H1 (cell line): ENCODE data around the gene ERI3. TPM values are rescaled to one million over a fixed set of nuclear protein-coding genes. Genes with fewer than 3 reads are reported as not detected.

Experiments used
- CTCF ChIA-PET: fragments of 300-600 bp; sonication (Branson Sonifier 250); formaldehyde crosslinking; loops from one replicate; lab custom pipeline; 2021; ENCODE audit not compliant: partially characterized antibody; lab: Charles Lee
- POLR2A ChIA-PET: fragments of 300-600 bp; sonication (Branson Sonifier 250); formaldehyde crosslinking; loops from one replicate; lab custom pipeline; 2021; ENCODE audit warnings: inconsistent platforms; ENCODE audit not compliant: partially characterized antibody; lab: Charles Lee
- DNase-seq, 2 experiments: peaks; one replicate each; pipeline versions ENCODE4 v3.0.0 to v3.0.0-alpha.2; 2010 to 2022; ENCODE audit warnings: low spot score in 2 of 2, low read depth in 1 of 2, mixed read lengths in 1 of 2
- FAIRE-seq: peaks from 2 replicates; lab custom pipeline; 2011; peaks lifted over from hg19 to GRCh38; lab: Jason Lieb, UNC
- H2AFZ ChIP-seq: 2 replicates; pipeline ENCODE4 v1.8.1; 2012; ENCODE audit warnings: low read length, inconsistent platforms
- H2AK5ac ChIP-seq: 2 replicates; pipeline ENCODE4 v1.6.1; 2013; ENCODE audit warnings: low read depth, low read length
- H2BK120ac ChIP-seq: replicated peaks from 2 replicates; pipeline ENCODE3; 2013; ENCODE audit warnings: low read depth, low read length, inconsistent platforms
- H2BK12ac ChIP-seq: 2 replicates; pipeline ENCODE4 v1.6.1; 2013; ENCODE audit warnings: low read depth, low read length
- H2BK15ac ChIP-seq: 2 replicates; pipeline ENCODE4 v1.6.1; 2013; ENCODE audit warnings: low read length
- H2BK20ac ChIP-seq: 2 replicates; pipeline ENCODE4 v1.6.1; 2013; ENCODE audit warnings: low read length
- H2BK5ac ChIP-seq: 2 replicates; pipeline ENCODE4 v1.6.1; 2013; ENCODE audit warnings: low read depth, low read length
- H3K14ac ChIP-seq: 2 replicates; pipeline ENCODE4 v1.6.1; 2013; ENCODE audit warnings: inconsistent platforms; ENCODE audit not compliant: insufficient read length
- H3K18ac ChIP-seq: 2 replicates; pipeline ENCODE4 v1.6.1; 2013; ENCODE audit warnings: low read length; ENCODE audit errors: extremely low read depth
- H3K23ac ChIP-seq: 2 replicates; pipeline ENCODE4 v1.6.1; 2013; ENCODE audit warnings: inconsistent platforms; ENCODE audit not compliant: insufficient read length
- H3K23me2 ChIP-seq: 2 replicates; pipeline ENCODE4 v1.6.1; 2013; ENCODE audit warnings: low read depth, low read length
- H3K27ac ChIP-seq: 2 replicates; pipeline ENCODE4 v1.6.1; 2011; ENCODE audit warnings: low read depth, low read length, inconsistent platforms
- H3K27me3 ChIP-seq, 4 experiments: replicated peaks in 1 of 4; 1 replicate in 1 of 4; 2 replicates in 3 of 4; pipeline versions ENCODE4 v1.6.1 to v1.8.1; 2011 to 2013; ENCODE audit warnings: low read length in 3 of 4, mild to moderate bottlenecking in 3 of 4, inconsistent platforms in 2 of 4, mixed read lengths in 2 of 4, moderate library complexity in 1 of 4; ENCODE audit not compliant: control insufficient read depth in 3 of 4, insufficient read depth in 3 of 4; ENCODE audit errors: extremely low read depth in 1 of 4
- H3K36me3 ChIP-seq, 4 experiments: 2 replicates each; pipeline versions ENCODE4 v1.6.1 to v1.8.1; 2011 to 2013; ENCODE audit warnings: mild to moderate bottlenecking in 4 of 4, low read length in 3 of 4, moderate library complexity in 2 of 4, control low read depth in 1 of 4, inconsistent platforms in 1 of 4; ENCODE audit not compliant: insufficient read depth in 4 of 4, control insufficient read depth in 2 of 4
- H3K4ac ChIP-seq: replicated peaks from 2 replicates; pipeline ENCODE3; 2013; ENCODE audit warnings: low read length, low read depth, mixed read lengths, inconsistent platforms; ENCODE audit not compliant: insufficient read length
- H3K4me1 ChIP-seq, 4 experiments: replicated peaks in 1 of 4; 1 replicate in 1 of 4; 2 replicates in 3 of 4; pipeline versions ENCODE4 v1.6.1 to v1.8.1; 2011 to 2013; ENCODE audit warnings: low read length in 3 of 4, inconsistent platforms in 2 of 4, mixed read lengths in 1 of 4; ENCODE audit not compliant: insufficient read depth in 4 of 4, control insufficient read depth in 3 of 4
- H3K4me2 ChIP-seq, 2 experiments: 2 replicates each; pipeline versions ENCODE4 v1.6.1 to v1.8.1; 2011 to 2013; ENCODE audit warnings: low read depth in 2 of 2, low read length in 2 of 2, control low read depth in 1 of 2, inconsistent platforms in 1 of 2, mild to moderate bottlenecking in 1 of 2; ENCODE audit not compliant: insufficient read depth in 1 of 2
- H3K4me3 ChIP-seq, 4 experiments: fragments of 200-600, 300-600 bp in 1 of 4; sonication (generic), shearing (Covaris generic), sonication (Bioruptor Twin) in 1 of 4; 2 replicates each; pipeline versions ENCODE4 v1.5.1 to v1.8.1; 2011 to 2016; ENCODE audit warnings: low read length in 4 of 4, low read depth in 3 of 4, control low read depth in 2 of 4, inconsistent platforms in 2 of 4, mild to moderate bottlenecking in 2 of 4, mixed read lengths in 1 of 4, moderate library complexity in 1 of 4; ENCODE audit not compliant: insufficient read depth in 2 of 4; ENCODE audit errors: extremely low read depth in 1 of 4
- H3K56ac ChIP-seq: replicated peaks from 2 replicates; pipeline ENCODE3; 2013; ENCODE audit warnings: low read depth, mild to moderate bottlenecking, mixed read lengths, low read length, inconsistent platforms; ENCODE audit not compliant: insufficient read length
- H3K79me1 ChIP-seq: 2 replicates; pipeline ENCODE4 v1.6.1; 2013; ENCODE audit warnings: low read depth, low read length, control low read depth
- H3K79me2 ChIP-seq, 2 experiments: 2 replicates each; pipeline versions ENCODE4 v1.6.1 to v1.8.1; 2012 to 2013; ENCODE audit warnings: low read length in 2 of 2, mild to moderate bottlenecking in 2 of 2, inconsistent platforms in 1 of 2; ENCODE audit not compliant: insufficient read depth in 2 of 2, control insufficient read depth in 1 of 2
- H3K9ac ChIP-seq, 4 experiments: replicated peaks in 1 of 4; 1 replicate in 1 of 4; 2 replicates in 3 of 4; pipeline versions ENCODE4 v1.6.1 to v1.8.1; 2011 to 2013; ENCODE audit warnings: low read depth in 3 of 4, low read length in 3 of 4, control low read depth in 2 of 4, mild to moderate bottlenecking in 2 of 4, moderate library complexity in 2 of 4, inconsistent platforms in 1 of 4; ENCODE audit errors: extremely low read depth in 1 of 4
- H3K9me3 ChIP-seq, 2 experiments: 2 replicates each; pipeline versions ENCODE4 v1.6.1 to v1.8.1; 2012 to 2013; ENCODE audit warnings: mild to moderate bottlenecking in 2 of 2, moderate library complexity in 2 of 2, control low read depth in 1 of 2, inconsistent platforms in 1 of 2, low read depth in 1 of 2, low read length in 1 of 2, mixed read lengths in 1 of 2; ENCODE audit not compliant: insufficient read depth in 2 of 2
- H4K20me1 ChIP-seq, 2 experiments: replicated peaks in 1 of 2; 2 replicates each; pipeline versions ENCODE3 to v1.8.1; 2011 to 2013; ENCODE audit warnings: inconsistent platforms in 2 of 2, low read length in 2 of 2, mild to moderate bottlenecking in 1 of 2; ENCODE audit not compliant: insufficient read depth in 2 of 2, control insufficient read depth in 1 of 2
- H4K5ac ChIP-seq: 2 replicates; pipeline ENCODE4 v1.6.1; 2013; ENCODE audit warnings: low read length, low read depth, mixed read lengths, inconsistent platforms; ENCODE audit not compliant: insufficient read length
- H4K8ac ChIP-seq: 2 replicates; pipeline ENCODE4 v1.8.0; 2013; ENCODE audit warnings: mild to moderate bottlenecking, moderate library complexity, low read length, inconsistent platforms; ENCODE audit not compliant: insufficient read depth; ENCODE audit errors: extremely low read depth
- H4K91ac ChIP-seq: replicated peaks from 2 replicates; pipeline ENCODE3; 2013; ENCODE audit warnings: low read length, mixed read lengths, inconsistent platforms; ENCODE audit not compliant: insufficient read length
- CBX5 ChIP-seq: fragments of 300-800, 300-1000 bp; sonication (generic); IDR thresholded peaks from 2 replicates; pipeline ENCODE4 v1.7.1; 2016; ENCODE audit warnings: antibody characterized with exemption, low read length, low read depth
- CTCF ChIP-seq, 3 experiments: IDR thresholded peaks; 1 replicate in 2 of 3; 2 replicates in 1 of 3; pipeline versions ENCODE4 v1.5.1 to v1.6.1; 2011; ENCODE audit warnings: low read length in 3 of 3, mild to moderate bottlenecking in 3 of 3, inconsistent platforms in 2 of 3, low read depth in 1 of 3, moderate library complexity in 1 of 3; ENCODE audit not compliant: insufficient read depth in 1 of 3; ENCODE audit errors: control extremely low read depth in 1 of 3
- RNF2 ChIP-seq: fragments of 200-900, 300-1000 bp; sonication (generic); IDR thresholded peaks from 2 replicates; pipeline ENCODE4 v1.7.1; 2016; ENCODE audit warnings: borderline replicate concordance, low read depth, mild to moderate bottlenecking, antibody characterized with exemption, low read length; ENCODE audit not compliant: poor library complexity, severe bottlenecking; ENCODE audit errors: missing control alignments
- ZNF274 ChIP-seq: IDR thresholded peaks from 2 replicates; pipeline ENCODE4 v1.7.0; 2012; ENCODE audit warnings: low read length, borderline replicate concordance; ENCODE audit errors: extremely low read depth
- WGBS, 2 experiments: shearing (Covaris generic) in 1 of 2; methylation state at CpG; one replicate each; pipeline versions ENCODE4 v1.1.6 to v1.1.7; 2013 to 2015; ENCODE audit warnings: low lambda C conversion rate in 2 of 2, mixed read lengths in 2 of 2, inconsistent platforms in 1 of 2, low coverage in 1 of 2, missing lambda C conversion rate in 1 of 2; ENCODE audit not compliant: insufficient replicate concordance in 2 of 2, insufficient coverage in 1 of 2, insufficient read length in 1 of 2; ENCODE audit errors: extremely low coverage in 1 of 2, missing lambda C conversion rate in 1 of 2; 5-methylcytosine and 5-hydroxymethylcytosine counted together
- polyA plus RNA-seq, 7 experiments: library from polyadenylated mRNA; depleted of rRNA in 3 of 7; stranded (reverse) in 5 of 7; unstranded in 2 of 7; fragments of >200 nt in 5 of 7; fragments of 200-250 nt in 2 of 7; gene quantifications; 1 replicate in 5 of 7; 2 replicates in 1 of 7; 4 replicates in 1 of 7; pipeline versions ENCODE4 v1.2.1 to v1.2.3, GENCODE V29; 2011 to 2013; ENCODE audit warnings: missing spikeins in 2 of 7, mixed read lengths in 2 of 7
- total RNA-seq: library from RNA; stranded (reverse); fragmentation: NEBNext Ultra II Directional; extraction: Animal tissue kit (Norgen Biotek cat#: 25700); gene quantifications from 2 replicates; pipeline ENCODE4 v1.2.1, GENCODE V29; 2021

The ERI3 gene
- total and polyA plus RNA-seq, 2 of the 8 experiments (the other 6 are each of a cell fraction or from before 2014, with no cell fraction given): 81.1 to 199 TPM

DNA sequence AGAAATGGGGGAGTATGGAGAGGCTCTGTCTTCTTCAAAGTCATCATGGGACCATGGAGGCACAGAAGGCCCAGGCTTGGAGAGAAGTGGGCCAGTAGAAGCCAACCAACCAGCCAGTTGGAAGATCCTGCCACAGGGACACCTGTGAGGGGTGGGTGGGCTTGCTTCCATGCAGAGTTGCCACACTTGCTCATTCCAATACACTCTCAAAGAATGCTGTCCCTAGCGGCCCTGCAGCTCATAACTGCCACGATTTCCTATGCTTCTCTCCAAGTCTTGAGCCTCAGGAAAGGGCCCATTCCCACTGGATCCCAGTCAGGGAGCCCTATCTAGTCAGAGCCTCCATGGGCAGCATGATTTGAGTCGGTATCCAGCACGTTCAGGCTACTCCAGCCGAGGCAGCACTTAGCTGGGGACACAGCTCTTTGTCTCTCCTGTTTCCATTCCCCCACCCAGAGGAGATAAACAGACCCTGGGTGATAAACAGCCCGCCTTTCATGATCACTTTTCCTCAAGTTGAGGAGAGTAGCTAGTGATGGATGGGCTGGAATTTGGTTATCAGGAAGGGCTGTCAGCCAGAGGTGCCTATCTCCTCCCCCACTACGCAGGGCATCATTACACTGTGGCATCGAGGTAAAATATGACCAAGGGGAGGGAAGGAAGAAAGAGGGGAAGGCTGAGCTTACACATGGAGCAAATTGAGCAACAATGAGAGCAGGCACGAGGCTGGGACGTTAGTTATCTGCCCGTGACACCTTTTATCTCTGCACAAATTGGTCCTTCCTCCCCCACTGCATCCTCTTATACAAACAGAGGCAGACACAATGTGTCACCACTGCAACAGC is 64.6 kb downstream of the ERI3 start:
- H2AK5ac ChIP-seq: no peak overlapping the region
- no peak overlapping the region for H2AFZ ChIP-seq
- no peak overlapping the region for H3K9ac ChIP-seq
- FAIRE-seq (no peak), DNase-seq (no peak)
- H4K8ac ChIP-seq: no peak overlapping the region
- no peak overlapping the region for H2BK120ac ChIP-seq
- no peak overlapping the region for H3K4me2 ChIP-seq
- no peak overlapping the region for H2BK15ac ChIP-seq
- H3K4me1 ChIP-seq: peaks cover 0 to 3% (median 0%) of the 10 kb centered on the region in 4 experiments; a peak in 1 of 7 replicates
- peaks cover 0 to 15% (median 1%) of the 10 kb centered on the region in 4 experiments; a peak in 3 of 8 replicates for H3K36me3 ChIP-seq
- H3K23ac ChIP-seq: no peak overlapping the region
- H2BK12ac ChIP-seq: no peak overlapping the region
- ChIA-PET CTCF (interaction anchor here (0.7 to 12.8 kb wide), 16 partner anchors 8 to 326 kb away, joined by 3 to 250 read pairs (median 3); partner anchors contain the start of gene DMAP1), POLR2A (interaction anchor here (1.1 kb wide), 1 partner anchor 253 kb away, joined by 4 read pairs; no protein-coding TSS in a partner anchor)
- no peaks in the 10 kb centered on the region for H3K79me2 ChIP-seq
- no peak overlapping the region for H3K4me3 ChIP-seq
- H4K5ac ChIP-seq: no peak overlapping the region
- H3K27ac ChIP-seq: no peak overlapping the region
- H3K79me1 ChIP-seq: peaks cover 4% of the 10 kb centered on the region; the same call in 1 of the 2 replicates
- no peak overlapping the region for H2BK5ac ChIP-seq
- no peak overlapping the region for H3K56ac ChIP-seq
- H3K18ac ChIP-seq: no peak overlapping the region
- no peak overlapping the region for H2BK20ac ChIP-seq
- H3K4ac ChIP-seq: no peak overlapping the region
- WGBS, 2 experiments: 84% methylated on average over 11 of the region's 11 CpGs; no CpG with 5 or more reads in 1 of the 2 experiments
- no peaks in the 10 kb centered on the region for H3K27me3 ChIP-seq
- H3K9me3 ChIP-seq: no peaks in the 10 kb centered on the region
- no peaks in the 10 kb centered on the region for H3K23me2 ChIP-seq
- H4K91ac ChIP-seq: no peak overlapping the region
- TF ChIP-seq CTCF (IDR thresholded peaks at IDR 0.05; ENCODE audit: control extremely low read depth in 1 of 3, insufficient read depth in 1 of 3, low read depth in 1 of 3, low read length in 3 of 3) (peak in 1 of 3 experiments; percentile 20; a peak in 1 of 4 replicates), RNF2 (no peak), CBX5 (no peak), ZNF274 (no peak)
- H4K20me1 ChIP-seq: peaks cover 6 to 12% of the 10 kb centered on the region in 2 experiments
- H3K14ac ChIP-seq: no peak overlapping the region
